Measurements from ENCODE around the gene DNPH1. TPM values are rescaled to one million over a fixed set of nuclear protein-coding genes. Genes with fewer than 3 reads are reported as not detected.
A peak's percentile ranks its signal among the peaks of the same experiment; 100 is the strongest.

The DNPH1 gene
- total RNA-seq, 4 donors from 2014 or later = 23.4 to 68.4 (median 33.2) TPM

DNA sequence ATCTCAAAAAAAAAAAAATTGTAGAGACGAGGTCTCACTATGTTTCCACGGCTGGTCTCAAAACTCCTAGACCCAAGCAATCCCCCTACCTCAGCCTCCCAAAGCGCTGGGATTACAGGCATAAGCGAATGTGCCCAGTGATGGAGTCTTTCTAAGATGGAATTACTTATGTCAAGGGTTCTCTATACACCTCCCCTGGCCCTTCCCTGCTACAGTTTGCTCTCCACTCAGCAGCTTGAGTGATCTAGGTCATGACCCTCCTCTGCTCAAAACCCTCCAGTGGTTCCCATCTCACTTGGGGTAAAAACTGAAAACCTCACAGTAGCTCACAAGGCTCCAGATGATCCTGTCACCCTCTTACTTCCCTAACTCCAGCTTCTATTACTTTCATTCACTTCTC, 1.8 kb upstream of the DNPH1 start:
- no peaks in the 10 kb centered on the region for H3K27me3 ChIP-seq
- no peaks in the 10 kb centered on the region for H3K9me3 ChIP-seq
- intact Hi-C loops (cut with DNase I; ENCODE audit: low total_unique reads) = no loop called here
- no peaks in the 10 kb centered on the region for H3K4me1 ChIP-seq
- TF ChIP-seq POLR2A (IDR thresholded peaks at IDR 0.05) = no peak
- TF ChIP-seq, protein P1, sequence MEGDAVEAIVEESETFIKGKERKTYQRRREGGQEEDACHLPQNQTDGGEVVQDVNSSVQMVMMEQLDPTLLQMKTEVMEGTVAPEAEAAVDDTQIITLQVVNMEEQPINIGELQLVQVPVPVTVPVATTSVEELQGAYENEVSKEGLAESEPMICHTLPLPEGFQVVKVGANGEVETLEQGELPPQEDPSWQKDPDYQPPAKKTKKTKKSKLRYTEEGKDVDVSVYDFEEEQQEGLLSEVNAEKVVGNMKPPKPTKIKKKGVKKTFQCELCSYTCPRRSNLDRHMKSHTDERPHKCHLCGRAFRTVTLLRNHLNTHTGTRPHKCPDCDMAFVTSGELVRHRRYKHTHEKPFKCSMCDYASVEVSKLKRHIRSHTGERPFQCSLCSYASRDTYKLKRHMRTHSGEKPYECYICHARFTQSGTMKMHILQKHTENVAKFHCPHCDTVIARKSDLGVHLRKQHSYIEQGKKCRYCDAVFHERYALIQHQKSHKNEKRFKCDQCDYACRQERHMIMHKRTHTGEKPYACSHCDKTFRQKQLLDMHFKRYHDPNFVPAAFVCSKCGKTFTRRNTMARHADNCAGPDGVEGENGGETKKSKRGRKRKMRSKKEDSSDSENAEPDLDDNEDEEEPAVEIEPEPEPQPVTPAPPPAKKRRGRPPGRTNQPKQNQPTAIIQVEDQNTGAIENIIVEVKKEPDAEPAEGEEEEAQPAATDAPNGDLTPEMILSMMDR (IDR thresholded peaks at IDR 0.05) = no peak
- no peak overlapping the region for H3K27ac ChIP-seq
- no peak for DNase-seq
- no peak overlapping the region for H3K4me3 ChIP-seq
- H3K36me3 ChIP-seq = no peaks in the 10 kb centered on the region

DNA sequence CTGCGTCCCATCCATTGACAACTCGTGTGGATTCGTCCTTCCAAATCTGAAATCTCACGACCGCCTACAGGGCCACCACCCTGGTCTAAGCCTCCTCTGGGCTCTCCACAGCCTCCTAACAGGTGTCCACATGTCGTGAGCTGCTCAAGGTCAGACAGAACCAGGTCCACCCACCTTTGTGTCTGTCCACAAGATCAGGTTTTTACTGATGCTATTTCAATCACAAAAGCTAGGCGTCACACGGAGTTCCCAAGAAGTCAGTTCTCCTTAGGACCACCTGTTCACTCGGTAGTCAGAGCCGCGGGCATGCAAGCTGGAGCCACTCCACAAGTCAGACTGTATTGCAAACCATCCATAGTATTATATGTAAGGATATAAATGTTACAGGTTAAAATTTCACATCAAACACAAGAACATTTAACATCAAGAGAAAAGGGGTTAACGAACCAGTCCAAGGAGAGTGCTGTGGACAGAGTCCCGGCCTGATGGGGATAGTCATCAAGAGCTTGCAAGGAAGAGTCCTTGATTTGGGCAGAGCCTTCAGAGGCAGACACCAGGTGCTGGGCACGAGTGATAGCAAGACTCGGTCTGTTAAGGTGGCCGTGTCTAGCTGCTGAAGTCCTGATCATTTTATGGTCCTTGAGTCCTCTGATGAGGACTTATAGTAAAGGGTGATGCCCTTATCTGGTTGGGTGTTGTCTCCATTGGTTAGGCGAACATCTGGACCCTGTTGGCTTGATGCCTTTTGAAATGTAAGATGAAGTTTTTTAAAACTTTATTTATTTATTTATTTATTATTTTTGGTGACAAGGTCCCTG, 731 bp upstream of the DNPH1 start:
- H3K27me3 ChIP-seq = no peaks in the 10 kb centered on the region
- H3K4me1 ChIP-seq = no peaks in the 10 kb centered on the region
- no peaks in the 10 kb centered on the region for H3K9me3 ChIP-seq
- peak overlapping the region; percentile 47 to 60 for H3K4me3 ChIP-seq
- no peaks in the 10 kb centered on the region for H3K36me3 ChIP-seq
- TF ChIP-seq, protein P1 (IDR thresholded peaks at IDR 0.05) = no peak
- no peak for TF ChIP-seq POLR2A (IDR thresholded peaks at IDR 0.05)
- DNase-seq = no peak
- peak overlapping the region; percentile 70 to 73 for H3K27ac ChIP-seq
- intact Hi-C loops (cut with DNase I; ENCODE audit: low total_unique reads) = no loop called here

DNA sequence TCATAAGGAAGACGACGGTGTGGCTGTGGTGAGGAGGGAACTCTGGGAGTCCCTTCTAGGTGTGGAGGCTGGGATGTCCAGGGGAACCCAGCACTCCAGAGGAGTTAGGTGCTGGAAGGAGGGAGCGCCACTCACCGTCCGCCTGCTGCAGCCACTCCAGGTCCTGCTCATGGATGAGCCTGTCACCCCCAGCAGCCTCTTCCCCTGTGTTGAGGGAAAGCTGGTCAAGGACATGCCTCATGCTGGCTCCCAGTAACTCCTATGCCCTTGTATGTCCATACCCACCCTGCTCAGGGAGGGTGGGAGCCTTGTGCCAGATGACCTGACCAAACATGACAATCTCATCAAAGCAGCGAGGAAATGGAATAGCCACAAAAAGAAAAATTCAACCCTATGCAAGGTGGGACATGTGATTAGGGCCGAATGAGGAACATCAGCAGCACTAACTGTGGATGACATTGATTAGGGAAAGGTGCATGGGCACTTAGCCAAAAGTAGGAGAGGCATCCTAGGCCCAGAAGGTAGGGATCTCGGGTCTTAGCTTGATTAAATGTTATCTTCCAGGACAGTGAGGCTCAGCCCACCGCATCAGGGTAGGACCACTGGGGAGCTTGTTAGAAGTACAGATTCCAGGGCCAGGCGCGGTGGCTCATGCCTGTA, 3.0 kb downstream of the DNPH1 start:
- H3K4me1 ChIP-seq = no peaks in the 10 kb centered on the region
- intact Hi-C loops (cut with DNase I; ENCODE audit: low total_unique reads) = no loop called here
- no peaks in the 10 kb centered on the region for H3K27me3 ChIP-seq
- no peak overlapping the region for H3K4me3 ChIP-seq
- DNase-seq = no peak
- no peaks in the 10 kb centered on the region for H3K36me3 ChIP-seq
- TF ChIP-seq POLR2A (IDR thresholded peaks at IDR 0.05) = no peak
- TF ChIP-seq, protein P1 (IDR thresholded peaks at IDR 0.05) = no peak
- H3K9me3 ChIP-seq = no peaks in the 10 kb centered on the region
- H3K27ac ChIP-seq = no peak overlapping the region

DNA sequence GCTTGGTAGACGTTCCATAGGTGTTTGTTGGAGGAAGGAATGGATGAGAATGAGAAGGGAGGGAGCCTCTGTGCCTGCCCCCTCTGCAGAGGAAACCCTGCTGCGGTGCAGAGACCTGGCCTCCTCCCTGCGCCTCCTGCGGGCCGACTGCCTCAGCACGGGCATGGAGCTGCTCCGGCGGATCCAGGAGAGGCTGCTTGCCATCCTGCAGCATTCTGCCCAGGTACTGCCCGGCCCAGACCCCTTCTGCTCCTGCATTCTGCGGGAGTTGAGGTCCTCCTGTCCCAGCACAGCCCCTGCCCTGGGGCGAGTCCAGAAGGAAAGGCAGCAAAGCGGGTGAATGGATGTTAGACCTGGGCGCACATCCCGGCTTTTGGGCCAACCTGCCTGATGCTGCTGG, 6.1 kb downstream of the DNPH1 start:
- intact Hi-C loops (cut with DNase I; ENCODE audit: low total_unique reads) = no loop called here
- H3K27me3 ChIP-seq = no peaks in the 10 kb centered on the region
- no peak overlapping the region for H3K4me3 ChIP-seq
- TF ChIP-seq POLR2A (IDR thresholded peaks at IDR 0.05) = no peak
- TF ChIP-seq, protein P1 (IDR thresholded peaks at IDR 0.05) = no peak
- no peak for DNase-seq
- H3K9me3 ChIP-seq = no peaks in the 10 kb centered on the region
- no peak overlapping the region for H3K27ac ChIP-seq
- H3K36me3 ChIP-seq = no peaks in the 10 kb centered on the region
- no peaks in the 10 kb centered on the region for H3K4me1 ChIP-seq

DNA sequence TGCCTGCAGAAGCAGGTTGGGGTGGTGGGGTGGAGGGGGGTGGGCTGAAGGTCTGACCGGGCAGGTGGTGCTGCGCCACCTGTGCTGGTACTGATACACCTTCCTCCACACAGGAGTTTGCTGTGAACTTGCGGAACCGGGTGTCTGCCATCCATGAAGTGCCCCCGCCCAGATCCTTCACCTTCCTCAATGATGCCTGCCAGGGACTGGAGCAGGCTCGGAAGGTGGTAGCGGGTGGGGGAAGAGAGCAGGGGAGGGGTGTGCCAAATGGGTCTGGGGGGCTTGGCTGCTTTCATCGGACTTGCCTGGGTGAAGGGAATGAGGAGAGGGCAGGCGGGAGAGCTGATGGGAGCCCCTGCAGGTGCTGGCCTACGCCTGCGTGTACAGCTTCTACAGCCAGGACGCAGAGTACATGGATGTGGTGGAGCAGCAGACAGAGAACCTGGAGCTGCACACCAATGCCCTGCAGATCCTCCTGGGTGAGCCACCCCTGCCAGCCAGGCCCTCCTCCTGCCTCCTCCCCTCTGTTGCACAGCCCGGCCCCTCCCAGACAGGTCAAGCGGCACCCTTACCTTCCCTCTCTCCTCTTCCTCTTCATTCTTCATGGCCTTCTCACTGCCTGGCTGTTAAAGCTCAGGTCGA, 6.7 kb downstream of the DNPH1 start:
- no peaks in the 10 kb centered on the region for H3K27me3 ChIP-seq
- H3K9me3 ChIP-seq = no peaks in the 10 kb centered on the region
- H3K4me3 ChIP-seq = no peak overlapping the region
- no peaks in the 10 kb centered on the region for H3K4me1 ChIP-seq
- DNase-seq = no peak
- no peaks in the 10 kb centered on the region for H3K36me3 ChIP-seq
- TF ChIP-seq, protein P1 (IDR thresholded peaks at IDR 0.05) = no peak
- TF ChIP-seq POLR2A (IDR thresholded peaks at IDR 0.05) = no peak
- intact Hi-C loops (cut with DNase I; ENCODE audit: low total_unique reads) = no loop called here
- no peak overlapping the region for H3K27ac ChIP-seq

Data from uterus (tissue), 4 donors.